Keratinocyte (primary cell): ENCODE measurements around the gene ROR1. TPM values are rescaled to one million over a fixed set of nuclear protein-coding genes. Genes with fewer than 3 reads are reported as not detected.

Experiments used
- DNase-seq: peaks from one replicate; pipeline ENCODE4 v3.0.0-alpha.2; 2011; ENCODE audit warnings: low read depth, missing footprints, low spot score
- FAIRE-seq: peaks from 2 replicates; lab custom pipeline; 2011; peaks lifted over from hg19 to GRCh38; lab: Jason Lieb, UNC
- H2AFZ ChIP-seq: 2 replicates; pipeline ENCODE4 v1.6.0; 2012; ENCODE audit warnings: low read length, control low read depth, inconsistent platforms; ENCODE audit not compliant: control insufficient read depth
- H3K27ac ChIP-seq: 2 replicates; pipeline ENCODE4 v1.5.1; 2011; ENCODE audit warnings: low read length; ENCODE audit not compliant: control insufficient read depth, insufficient read depth
- H3K27me3 ChIP-seq: 3 replicates; pipeline ENCODE4 v1.6.0; 2011; ENCODE audit warnings: low read length; ENCODE audit not compliant: control insufficient read depth, insufficient read depth; ENCODE audit errors: extremely low read depth
- H3K36me3 ChIP-seq, 2 experiments: 2 replicates in 1 of 2; 3 replicates in 1 of 2; pipeline ENCODE4 v1.5.1; 2011; ENCODE audit warnings: low read length in 2 of 2, mild to moderate bottlenecking in 1 of 2; ENCODE audit not compliant: control insufficient read depth in 2 of 2, insufficient read depth in 2 of 2; ENCODE audit errors: extremely low read depth in 1 of 2
- H3K4me1 ChIP-seq: 3 replicates; pipeline ENCODE4 v1.5.1; 2011; ENCODE audit warnings: low read length; ENCODE audit not compliant: control insufficient read depth, insufficient read depth; ENCODE audit errors: extremely low read depth
- H3K4me2 ChIP-seq: 3 replicates; pipeline ENCODE4 v1.6.0; 2011; ENCODE audit warnings: low read depth, low read length; ENCODE audit not compliant: control insufficient read depth, insufficient read depth; ENCODE audit errors: extremely low read depth
- H3K4me3 ChIP-seq, 3 experiments: fragments of 200-600 bp in 1 of 3; sonication (generic) in 1 of 3; 2 replicates in 2 of 3; 3 replicates in 1 of 3; pipeline ENCODE4 v1.5.1; 2011 to 2016; ENCODE audit warnings: low read length in 3 of 3, mild to moderate bottlenecking in 3 of 3, control low read depth in 2 of 3, inconsistent platforms in 1 of 3, low read depth in 1 of 3, mixed read lengths in 1 of 3, mixed run types in 1 of 3, moderate library complexity in 1 of 3; ENCODE audit not compliant: control insufficient read depth in 2 of 3, insufficient read depth in 2 of 3; ENCODE audit errors: extremely low read depth in 1 of 3
- H3K79me2 ChIP-seq: 2 replicates; pipeline ENCODE4 v1.6.0; 2012; ENCODE audit warnings: low read length; ENCODE audit not compliant: control insufficient read depth, insufficient read depth
- H3K9ac ChIP-seq: 3 replicates; pipeline ENCODE4 v1.6.0; 2011; ENCODE audit warnings: low read length; ENCODE audit not compliant: control insufficient read depth, insufficient read depth; ENCODE audit errors: extremely low read depth
- H3K9me1 ChIP-seq: 3 replicates; pipeline ENCODE4 v1.6.0; 2011; ENCODE audit warnings: low read length; ENCODE audit not compliant: control insufficient read depth, insufficient read depth; ENCODE audit errors: extremely low read depth
- H3K9me3 ChIP-seq: 2 replicates; pipeline ENCODE4 v1.5.1; 2012; ENCODE audit warnings: low read depth, low read length; ENCODE audit not compliant: control insufficient read depth
- H4K20me1 ChIP-seq: 3 replicates; pipeline ENCODE4 v1.6.0; 2011; ENCODE audit warnings: low read length; ENCODE audit not compliant: control insufficient read depth, insufficient read depth; ENCODE audit errors: extremely low read depth
- EZH2 ChIP-seq: IDR thresholded peaks from one replicate; pipeline ENCODE4 v1.6.1; 2012; ENCODE audit warnings: inconsistent platforms, mild to moderate bottlenecking, low read length, moderate library complexity
- dilution Hi-C: fragments of 300-500 bp; cut with MboI; formaldehyde crosslinking; loops from one replicate; pipeline ENCODE4 v1.7.0; 2020; ENCODE audit warnings: low sequenced_read_pairs; ENCODE audit not compliant: extremely low pct_ligation_motif_present
- polyA plus RNA-seq, 5 experiments: library from polyadenylated mRNA; depleted of rRNA in 3 of 5; stranded (reverse) in 3 of 5; stranded (forward) in 1 of 5; unstranded in 1 of 5; fragments of >200 nt; gene quantifications; 1 replicate in 1 of 5; 2 replicates in 3 of 5; 3 replicates in 1 of 5; pipeline versions ENCODE4 v1.2.1 to v1.2.3, GENCODE V29; 2011 to 2012; ENCODE audit warnings: missing spikeins in 2 of 5, low read depth in 1 of 5, low replicate concordance in 1 of 5
- TF ChIP-seq, protein P1 (sequence below), 3 experiments: IDR thresholded peaks in 1 of 3; conservative IDR thresholded peaks in 1 of 3; optimal IDR thresholded peaks in 1 of 3; 2 replicates in 2 of 3; 3 replicates in 1 of 3; pipeline versions ENCODE3 to v1.5.1; 2011; ENCODE audit warnings: low read length in 3 of 3, mild to moderate bottlenecking in 3 of 3, moderate library complexity in 2 of 3, control low read depth in 1 of 3, inconsistent platforms in 1 of 3; ENCODE audit not compliant: insufficient read depth in 2 of 3; ENCODE audit errors: extremely low read depth in 1 of 3

Gene ROR1
- polyA plus RNA-seq, 1 donor (not counting 4 experiments of a cell fraction or from before 2014, with no cell fraction given) = 9.2 TPM

DNA sequence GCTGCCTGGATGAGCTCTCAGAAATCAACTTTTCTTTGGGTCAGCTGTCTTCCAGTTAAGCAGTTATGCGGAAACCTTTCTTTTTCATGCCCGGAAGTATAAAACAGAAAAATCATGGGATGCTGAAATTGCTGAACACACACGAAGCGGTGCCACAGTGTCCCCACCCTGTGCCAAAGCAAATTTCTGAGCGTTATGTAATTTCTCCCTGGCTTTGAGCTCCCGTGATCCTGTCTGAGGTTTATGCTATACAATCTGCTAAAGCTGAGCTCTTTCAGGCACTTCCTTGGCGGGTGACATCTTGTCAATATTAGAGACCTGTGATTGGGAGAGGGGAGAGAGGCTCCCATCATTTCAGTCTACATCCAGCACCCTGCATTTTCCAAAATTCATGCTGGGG is 201.7 kb downstream of the ROR1 start:
- Histone ChIP-seq H3K9me1 (no peaks in the 10 kb centered on the region), H3K9ac (no peak overlapping the region), H3K36me3 (no peaks in the 10 kb centered on the region), H3K79me2 (no peaks in the 10 kb centered on the region), H3K9me3 (no peaks in the 10 kb centered on the region), H3K4me3 (no peak overlapping the region), H3K27me3 (no peaks in the 10 kb centered on the region), H2AFZ (no peak overlapping the region), H4K20me1 (no peaks in the 10 kb centered on the region), H3K27ac (no peak overlapping the region), H3K4me2 (no peak overlapping the region), H3K4me1 (peaks cover 10% of the 10 kb centered on the region)
- TF ChIP-seq EZH2 = no peak
- TF ChIP-seq, protein P1, sequence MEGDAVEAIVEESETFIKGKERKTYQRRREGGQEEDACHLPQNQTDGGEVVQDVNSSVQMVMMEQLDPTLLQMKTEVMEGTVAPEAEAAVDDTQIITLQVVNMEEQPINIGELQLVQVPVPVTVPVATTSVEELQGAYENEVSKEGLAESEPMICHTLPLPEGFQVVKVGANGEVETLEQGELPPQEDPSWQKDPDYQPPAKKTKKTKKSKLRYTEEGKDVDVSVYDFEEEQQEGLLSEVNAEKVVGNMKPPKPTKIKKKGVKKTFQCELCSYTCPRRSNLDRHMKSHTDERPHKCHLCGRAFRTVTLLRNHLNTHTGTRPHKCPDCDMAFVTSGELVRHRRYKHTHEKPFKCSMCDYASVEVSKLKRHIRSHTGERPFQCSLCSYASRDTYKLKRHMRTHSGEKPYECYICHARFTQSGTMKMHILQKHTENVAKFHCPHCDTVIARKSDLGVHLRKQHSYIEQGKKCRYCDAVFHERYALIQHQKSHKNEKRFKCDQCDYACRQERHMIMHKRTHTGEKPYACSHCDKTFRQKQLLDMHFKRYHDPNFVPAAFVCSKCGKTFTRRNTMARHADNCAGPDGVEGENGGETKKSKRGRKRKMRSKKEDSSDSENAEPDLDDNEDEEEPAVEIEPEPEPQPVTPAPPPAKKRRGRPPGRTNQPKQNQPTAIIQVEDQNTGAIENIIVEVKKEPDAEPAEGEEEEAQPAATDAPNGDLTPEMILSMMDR (optimal IDR thresholded peaks at IDR 0.05 in 1 of 3, IDR thresholded peaks at IDR 0.05 in 1 of 3, conservative IDR thresholded peaks at IDR 0.05 in 1 of 3; ENCODE audit: extremely low read depth in 1 of 3, insufficient read depth in 2 of 3, low read length in 3 of 3) = no peak
- no peak for FAIRE-seq
- dilution Hi-C loops = no loop called here
- DNase-seq = no peak

DNA sequence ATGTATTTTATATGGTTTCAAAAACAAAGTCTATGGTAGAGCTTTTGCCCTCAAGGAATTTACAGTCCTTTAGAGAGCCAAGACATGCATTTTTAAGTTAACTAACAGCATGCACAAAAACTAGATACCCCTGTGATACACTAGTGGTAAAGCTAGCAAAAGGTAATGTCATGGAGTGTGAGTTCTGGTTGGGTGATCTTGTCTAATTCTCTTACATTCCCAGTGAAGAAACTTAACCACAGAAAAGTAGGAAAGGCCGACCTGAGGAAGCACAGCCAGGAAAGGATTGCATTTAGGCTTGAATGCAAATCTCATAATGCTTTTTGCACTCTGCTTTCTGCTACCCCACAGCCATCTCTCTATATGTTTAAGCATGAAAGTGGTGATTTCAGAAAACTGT is 202.2 kb downstream of the ROR1 start:
- Histone ChIP-seq H3K79me2 (no peaks in the 10 kb centered on the region), H3K27me3 (no peaks in the 10 kb centered on the region), H3K4me2 (no peak overlapping the region), H2AFZ (no peak overlapping the region), H3K4me3 (no peak overlapping the region), H3K4me1 (peaks cover 15% of the 10 kb centered on the region), H3K9me3 (no peaks in the 10 kb centered on the region), H3K36me3 (no peaks in the 10 kb centered on the region), H3K27ac (no peak overlapping the region), H4K20me1 (no peaks in the 10 kb centered on the region), H3K9ac (no peak overlapping the region), H3K9me1 (no peaks in the 10 kb centered on the region)
- dilution Hi-C loops = no loop called here
- TF ChIP-seq EZH2 = no peak
- TF ChIP-seq, protein P1 (optimal IDR thresholded peaks at IDR 0.05 in 1 of 3, IDR thresholded peaks at IDR 0.05 in 1 of 3, conservative IDR thresholded peaks at IDR 0.05 in 1 of 3; ENCODE audit: extremely low read depth in 1 of 3, insufficient read depth in 2 of 3, low read length in 3 of 3) = no peak
- peak; percentile 41 for FAIRE-seq
- no peak for DNase-seq
